OCI-LY3 (cell line): ENCODE measurements around the gene PELI2.

Experiments used
- H2AFZ ChIP-seq: fragments of 200-600, 300-600 bp; shearing (Covaris generic); 2 replicates; pipeline ENCODE4 v1.6.0; 2014; ENCODE audit warnings: antibody characterized with exemption, low read depth, low read length
- H3K27ac ChIP-seq: fragments of 200-600, 300-600 bp; sonication (generic); 2 replicates; pipeline ENCODE4 v1.5.1; 2014; ENCODE audit warnings: mild to moderate bottlenecking, low read length, moderate library complexity, mixed read lengths
- H3K27me3 ChIP-seq: fragments of 200-600, 300-600 bp; sonication (generic); 2 replicates; pipeline ENCODE4 v1.6.1; 2014; ENCODE audit warnings: low read depth, low read length, mixed read lengths
- H3K36me3 ChIP-seq: fragments of 200-600, 300-600 bp; sonication (generic); replicated peaks from 2 replicates; pipeline ENCODE3; 2014; ENCODE audit warnings: low read depth, low read length, mixed read lengths
- H3K4me1 ChIP-seq: fragments of 300-600, 200-600 bp; sonication (generic); 2 replicates; pipeline ENCODE4 v1.6.1; 2014; ENCODE audit warnings: low read length, mixed read lengths
- H3K4me2 ChIP-seq: fragments of 200-600, 300-600 bp; sonication (generic); 2 replicates; pipeline ENCODE4 v1.6.1; 2014; ENCODE audit warnings: low read length, mixed read lengths
- H3K4me3 ChIP-seq: fragments of 300-600, 200-600 bp; sonication (generic); 2 replicates; pipeline ENCODE4 v1.5.1; 2014; ENCODE audit warnings: antibody characterized with exemption, mild to moderate bottlenecking, low read length, moderate library complexity
- H3K79me2 ChIP-seq: fragments of 300-600, 200-600 bp; shearing (Covaris generic); 2 replicates; pipeline ENCODE4 v1.6.1; 2014; ENCODE audit warnings: mild to moderate bottlenecking, low read length, mixed read lengths
- H3K9ac ChIP-seq: fragments of 300-600, 200-600 bp; shearing (Covaris generic); 2 replicates; pipeline ENCODE4 v1.6.0; 2014; ENCODE audit warnings: mild to moderate bottlenecking, low read length, moderate library complexity
- H3K9me3 ChIP-seq: fragments of 200-600, 300-600 bp; shearing (Covaris generic); 2 replicates; pipeline ENCODE4 v1.6.1; 2014; ENCODE audit warnings: low read length, mixed read lengths; ENCODE audit not compliant: insufficient read depth
- H4K20me1 ChIP-seq: fragments of 200-600, 300-600 bp; sonication (generic); 2 replicates; pipeline ENCODE4 v1.6.1; 2016; ENCODE audit warnings: low read length, mixed read lengths; ENCODE audit not compliant: insufficient read depth
- CTCF ChIP-seq: fragments of 200-600, 300-600 bp; sonication (generic); IDR thresholded peaks from 2 replicates; pipeline ENCODE4 v1.5.1; 2014; ENCODE audit warnings: antibody characterized with exemption, low read length, low read depth
- EZH2phosphoT487 ChIP-seq: fragments of 200-600 bp; shearing (Covaris generic); IDR thresholded peaks from 2 replicates; pipeline ENCODE4 v1.6.1; 2018; ENCODE audit warnings: antibody characterized with exemption, mixed run types, low read depth

PELI2 gene

DNA sequence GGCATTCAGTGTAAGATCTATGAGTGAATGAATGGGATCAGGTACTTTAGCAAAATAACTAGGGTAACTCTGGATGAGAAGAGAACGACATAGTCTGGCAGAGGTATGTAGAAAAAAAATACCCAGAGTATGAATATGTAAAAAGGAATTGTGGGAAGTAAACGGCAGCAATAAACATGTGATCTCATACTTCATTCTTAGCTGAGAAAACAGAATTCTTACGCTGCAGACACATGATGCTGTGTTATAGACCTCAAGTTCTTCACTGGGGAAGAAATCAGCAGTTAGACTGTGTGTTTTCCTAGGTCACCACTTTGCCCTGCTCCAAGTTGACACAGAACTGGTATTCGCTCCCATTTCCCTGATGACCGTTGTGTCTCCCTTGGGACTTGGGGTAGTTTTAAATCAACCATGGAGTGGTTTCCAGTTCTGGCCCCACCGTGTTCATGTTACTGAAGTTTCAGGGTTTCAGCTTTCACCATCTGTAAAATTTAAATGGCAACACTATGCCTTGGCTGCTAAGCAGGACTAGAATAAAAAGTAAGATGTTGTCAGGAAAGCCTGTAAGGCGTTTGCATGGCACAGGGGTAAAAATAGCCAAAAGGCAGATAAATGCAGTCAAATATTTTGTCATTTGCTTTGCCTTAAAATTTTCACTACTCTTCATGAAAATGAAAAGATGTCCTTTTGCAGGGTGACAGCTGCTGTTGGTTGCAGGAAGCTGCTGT, 223.7 kb downstream of the PELI2 start:
- Histone ChIP-seq H2AFZ (no peak overlapping the region), H3K9ac (no peak overlapping the region), H4K20me1 (no peaks in the 10 kb centered on the region), H3K27me3 (no peaks in the 10 kb centered on the region), H3K27ac (no peak overlapping the region), H3K4me2 (no peak overlapping the region), H3K9me3 (no peaks in the 10 kb centered on the region), H3K4me1 (peaks cover 8% of the 10 kb centered on the region), H3K36me3 (no peaks in the 10 kb centered on the region), H3K79me2 (no peaks in the 10 kb centered on the region), H3K4me3 (no peak overlapping the region)
- TF ChIP-seq EZH2phosphoT487: no peak
- TF ChIP-seq CTCF: no peak

DNA sequence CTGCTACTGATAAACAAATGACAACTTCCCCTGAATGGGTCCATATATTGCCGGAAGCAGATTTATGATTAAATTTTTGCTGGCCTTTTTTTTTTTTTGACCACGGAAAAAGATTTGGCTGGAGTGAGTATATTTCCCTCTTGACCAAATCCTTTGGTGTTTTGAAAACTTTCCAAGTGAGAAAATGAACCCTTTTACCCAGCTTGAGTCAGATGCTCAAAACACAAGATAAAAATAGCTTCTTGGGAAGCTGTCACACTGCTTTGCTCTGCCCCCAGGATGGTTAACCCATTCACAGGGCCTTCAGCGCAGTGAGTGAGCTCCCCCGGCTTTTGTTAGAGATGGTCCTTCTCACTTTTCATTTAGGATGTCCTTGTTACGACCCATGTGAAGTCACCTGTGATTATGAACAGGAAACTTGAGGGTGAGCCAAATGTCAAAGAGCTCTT, 224.3 kb downstream of the PELI2 start:
- Histone ChIP-seq H4K20me1 (no peaks in the 10 kb centered on the region), H3K4me3 (no peak overlapping the region), H3K27ac (no peak overlapping the region), H3K79me2 (no peaks in the 10 kb centered on the region), H3K9me3 (no peaks in the 10 kb centered on the region), H2AFZ (no peak overlapping the region), H3K9ac (no peak overlapping the region), H3K4me1 (peaks cover 8% of the 10 kb centered on the region), H3K36me3 (no peaks in the 10 kb centered on the region), H3K4me2 (no peak overlapping the region), H3K27me3 (no peaks in the 10 kb centered on the region)
- TF ChIP-seq EZH2phosphoT487: no peak
- no peak for TF ChIP-seq CTCF

DNA sequence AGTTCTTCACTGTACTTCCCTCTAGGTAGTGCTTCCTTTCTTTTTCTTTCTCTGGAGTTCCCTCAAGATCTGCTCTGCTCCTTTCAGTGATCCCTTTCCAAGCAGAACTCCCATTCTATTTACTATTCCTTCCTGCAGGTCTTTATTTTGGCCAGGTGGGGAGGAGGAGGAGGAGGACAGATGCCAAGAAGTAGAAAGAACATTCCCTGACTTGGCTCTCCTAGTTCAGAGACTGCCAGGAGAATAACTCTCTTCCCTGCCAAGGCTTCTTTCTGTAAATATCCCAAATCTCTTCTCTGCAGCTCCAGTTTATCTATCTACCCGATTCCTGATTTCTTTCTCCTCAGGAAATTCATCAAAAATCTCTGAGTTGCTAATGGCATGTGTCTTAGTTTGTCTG, 231.7 kb downstream of the PELI2 start:
- H2AFZ ChIP-seq: no peak overlapping the region
- no peaks in the 10 kb centered on the region for H3K36me3 ChIP-seq
- H3K4me1 ChIP-seq: no peaks in the 10 kb centered on the region
- H3K4me3 ChIP-seq: no peak overlapping the region
- H3K79me2 ChIP-seq: no peaks in the 10 kb centered on the region
- no peak overlapping the region for H3K9ac ChIP-seq
- H3K9me3 ChIP-seq: no peaks in the 10 kb centered on the region
- peaks cover 13% of the 10 kb centered on the region for H3K27me3 ChIP-seq
- H3K4me2 ChIP-seq: no peak overlapping the region
- no peak overlapping the region for H3K27ac ChIP-seq
- no peaks in the 10 kb centered on the region for H4K20me1 ChIP-seq
- no peak for TF ChIP-seq EZH2phosphoT487
- TF ChIP-seq CTCF: no peak
